Activated T-cell treated with anti-CD3 and anti-CD28 coated beads for 1 hour (primary cell): ENCODE data around the gene ARHGAP15.

Experiments
- DNase-seq: peaks from one replicate; pipeline ENCODE4 v3.0.0-alpha.2; 2020; ENCODE audit warnings: low read depth

ARHGAP15 gene

GRCh38 chr2:143771939-143772338, 642.7 kb downstream of the ARHGAP15 start:
- no peak for DNase-seq

GRCh38 chr2:143776526-143777297, 647.5 kb downstream of the ARHGAP15 start:
- DNase-seq = no peak

- no peak for DNase-seq
Observed at GRCh38 chr2:143779021-143779420, 649.8 kb downstream of the ARHGAP15 start.

GRCh38 chr2:143786026-143786765, 657.0 kb downstream of the ARHGAP15 start:
- no peak for DNase-seq

- no peak for DNase-seq
Observed at GRCh38 chr2:143787674-143788073, 658.5 kb downstream of the ARHGAP15 start.

- no peak for DNase-seq
Observed at GRCh38 chr2:143792602-143793001, 663.4 kb downstream of the ARHGAP15 start.

DNA sequence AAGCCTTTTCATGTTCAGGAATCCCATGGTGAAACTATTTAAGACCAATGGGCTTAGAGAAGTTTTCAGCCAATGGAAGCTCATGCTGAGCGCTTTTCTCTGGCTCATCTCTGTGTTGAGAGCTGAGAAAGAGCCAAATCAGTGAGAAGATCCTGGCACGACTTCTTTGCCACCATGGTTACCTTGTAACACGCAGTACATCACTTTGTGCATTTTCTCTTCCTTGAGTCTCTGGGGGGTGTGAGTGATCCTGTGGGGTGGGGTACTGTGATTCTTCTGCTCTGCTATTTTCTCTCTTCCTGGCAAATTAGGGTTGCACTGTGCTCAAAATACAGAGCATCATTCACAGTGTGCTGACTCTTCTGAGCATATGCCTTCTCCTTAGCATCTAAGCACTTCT, 664.2 kb downstream of the ARHGAP15 start:
- no peak for DNase-seq

DNA sequence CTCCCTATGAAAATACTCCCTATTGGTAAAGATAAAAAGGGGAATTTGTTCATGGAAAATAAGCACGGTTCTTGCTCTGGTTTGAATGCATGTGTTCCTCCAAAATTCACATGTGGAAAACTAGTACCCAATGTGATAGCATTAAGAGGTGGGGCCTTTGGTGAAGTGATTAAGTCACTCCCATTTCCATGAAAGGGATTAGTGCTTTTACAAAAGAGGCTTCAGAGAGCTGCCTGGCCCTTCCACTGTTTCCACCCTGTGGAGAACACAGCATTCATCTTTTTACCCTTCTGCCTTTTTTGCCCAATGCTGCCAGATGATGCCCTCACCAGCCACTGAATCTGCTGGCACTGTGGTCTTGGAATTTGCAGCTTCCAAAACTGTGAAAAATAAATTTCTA, 666.8 kb downstream of the ARHGAP15 start:
- no peak for DNase-seq

- no peak for DNase-seq
Observed at GRCh38 chr2:143801561-143801960, 672.3 kb downstream of the ARHGAP15 start.

GRCh38 chr2:143802242-143802641, 673.0 kb downstream of the ARHGAP15 start:
- DNase-seq = no peak

DNA sequence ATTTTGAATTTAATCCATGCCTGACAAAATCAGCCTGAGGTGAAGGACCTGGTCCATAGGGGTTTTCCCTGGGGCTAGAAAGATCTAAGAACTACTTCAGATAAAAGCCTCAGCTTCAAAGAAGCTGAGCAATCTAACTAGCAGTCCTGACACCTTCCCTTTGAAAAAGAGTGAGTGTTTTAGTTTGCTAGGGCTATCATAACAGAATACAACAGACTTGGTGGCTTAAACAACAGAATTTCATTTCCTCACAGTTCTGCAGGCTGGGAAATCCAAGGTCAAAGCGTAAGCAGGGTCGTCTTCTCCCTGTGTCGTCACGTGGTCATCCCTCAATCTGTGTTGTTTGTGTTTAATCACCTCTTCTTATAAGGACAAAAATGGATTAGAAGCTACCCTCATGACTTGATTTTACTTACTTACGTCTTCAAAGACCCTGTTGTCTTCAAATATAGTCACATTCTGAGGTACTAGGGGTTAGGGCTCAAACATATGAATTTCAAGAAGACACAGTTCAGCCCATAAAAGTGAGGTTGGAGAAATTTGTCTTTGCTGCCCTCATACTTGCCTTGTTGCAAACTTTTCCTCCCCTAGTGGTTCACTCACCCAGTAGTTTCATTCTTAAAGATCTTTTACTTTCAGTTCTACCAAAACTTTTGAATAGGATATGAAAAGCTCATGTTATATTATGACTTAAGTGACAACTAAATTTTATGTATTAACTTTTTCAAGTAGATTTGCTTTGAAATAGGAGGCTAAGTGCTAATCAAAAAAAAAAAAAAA, 673.8 kb downstream of the ARHGAP15 start:
- no peak for DNase-seq

DNA sequence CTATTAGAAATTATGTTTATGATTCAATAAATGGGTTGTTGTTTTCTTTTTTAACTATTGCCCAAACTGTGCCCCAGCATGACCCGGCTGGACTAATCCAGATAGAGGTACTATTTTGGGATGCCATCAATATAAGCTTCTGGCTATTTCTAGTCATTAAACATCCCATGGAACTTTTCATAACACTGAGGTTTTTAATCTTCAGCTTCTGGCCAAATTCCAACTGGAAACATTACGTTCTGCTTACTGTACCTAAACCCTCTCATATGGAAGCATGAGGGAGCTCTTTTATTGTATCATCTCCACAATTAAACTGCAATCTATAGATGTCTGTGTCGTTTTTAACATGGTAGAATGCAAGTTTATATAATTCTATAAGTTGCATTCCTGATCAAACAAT, 674.7 kb downstream of the ARHGAP15 start:
- DNase-seq = no peak

DNA sequence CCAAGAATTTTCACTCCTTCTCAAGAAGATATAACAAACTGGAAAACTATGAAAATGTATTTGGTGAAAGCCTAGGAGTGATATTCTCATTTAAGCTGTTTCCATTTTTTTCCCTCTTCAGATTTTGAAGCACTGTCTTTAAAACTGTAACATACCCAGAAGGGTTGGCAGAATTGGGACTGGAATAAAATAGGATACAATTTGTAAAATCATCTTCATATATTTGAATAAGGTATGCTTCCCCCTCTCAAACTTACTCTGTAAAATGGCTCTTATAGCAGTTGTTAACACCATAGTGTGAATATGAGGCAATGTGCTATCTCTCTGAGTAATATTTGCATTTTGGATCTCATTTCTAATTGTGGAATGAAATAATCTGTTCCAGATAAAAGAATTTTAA, 676.4 kb downstream of the ARHGAP15 start:
- no peak for DNase-seq

- no peak for DNase-seq
Observed at GRCh38 chr2:143807192-143807591, 678.0 kb downstream of the ARHGAP15 start.

DNA sequence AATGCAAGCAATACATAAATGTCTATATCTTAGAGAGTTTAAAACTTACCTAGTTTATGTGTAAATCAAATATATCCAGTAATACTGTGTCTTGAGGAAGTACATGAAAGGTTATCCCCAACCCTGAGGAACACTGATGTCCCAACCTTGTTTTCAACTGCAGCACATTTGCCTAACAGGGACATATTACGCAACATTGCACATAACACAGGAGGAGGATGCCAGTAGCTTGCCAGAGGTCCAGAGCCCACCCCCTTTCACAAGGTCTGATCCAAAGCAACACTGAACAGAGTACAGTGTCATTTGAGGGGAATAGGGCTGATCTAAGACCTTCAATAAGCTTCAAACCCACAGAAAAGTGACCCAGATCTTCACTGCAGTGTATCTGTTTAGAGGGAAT, 678.5 kb downstream of the ARHGAP15 start:
- no peak for DNase-seq

GRCh38 chr2:143808166-143808565, 678.9 kb downstream of the ARHGAP15 start:
- DNase-seq = no peak

DNA sequence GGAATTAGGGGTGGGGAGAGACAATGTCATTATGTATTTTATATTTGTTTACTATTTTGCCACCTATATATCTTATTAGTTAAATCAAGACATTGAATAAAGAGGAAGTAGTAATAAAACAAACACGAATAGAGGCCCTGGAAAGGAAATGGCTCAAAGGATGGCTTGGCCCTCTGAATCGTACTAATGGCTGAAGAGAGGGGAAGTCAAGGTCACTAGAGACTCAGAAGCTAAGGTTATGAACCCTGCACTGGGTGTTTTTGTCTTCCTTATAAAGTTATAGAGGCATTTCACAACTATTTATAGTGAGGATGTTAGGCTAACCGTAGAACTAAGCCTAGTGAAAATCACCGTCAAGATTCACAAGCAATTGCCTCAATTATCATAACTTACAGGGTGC, 685.9 kb downstream of the ARHGAP15 start:
- no peak for DNase-seq

DNA sequence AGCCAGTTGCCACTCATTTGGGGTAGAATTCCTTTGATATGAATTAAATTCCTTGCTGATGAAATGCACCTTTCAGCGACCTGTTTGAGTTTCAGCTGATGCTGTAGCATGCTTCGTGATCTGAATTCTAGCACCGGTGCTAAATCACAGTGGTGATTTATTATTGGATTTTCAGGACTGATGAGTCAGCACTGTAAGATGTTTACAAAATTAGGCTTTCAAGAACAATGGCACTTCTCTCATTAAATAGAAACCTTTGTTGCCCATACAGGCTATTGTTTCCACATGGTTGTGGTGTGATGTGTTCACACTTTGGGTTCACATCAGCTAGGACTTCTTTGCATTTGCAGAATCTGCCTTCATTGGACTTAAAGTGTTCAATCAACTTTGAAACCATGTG, 687.7 kb downstream of the ARHGAP15 start:
- no peak for DNase-seq
